HG02642 (cell line): ENCODE data around the gene CADM1.

Source experiments
- ATAC-seq: cut with Tn5 transposase; IDR thresholded peaks from one replicate; pipeline ENCODE4 v1.9.1; 2021; ENCODE audit warnings: mild to moderate bottlenecking; ENCODE audit not compliant: unreplicated experiment, poor library complexity

CADM1 gene

GRCh38 chr11:115365907-115366306, 138.3 kb downstream of the CADM1 start:
- ATAC-seq: no peak

GRCh38 chr11:115364896-115365295, 139.3 kb downstream of the CADM1 start:
- no peak for ATAC-seq

- ATAC-seq: no peak
Measured at GRCh38 chr11:115363921-115364320, 140.3 kb downstream of the CADM1 start.

- no peak for ATAC-seq
Measured at GRCh38 chr11:115363426-115363825, 140.8 kb downstream of the CADM1 start.

GRCh38 chr11:115362997-115363396, 141.2 kb downstream of the CADM1 start:
- no peak for ATAC-seq

- no peak for ATAC-seq
Measured at GRCh38 chr11:115361025-115361424, 143.2 kb downstream of the CADM1 start.

- no peak for ATAC-seq
Measured at GRCh38 chr11:115360186-115360824, 143.9 kb downstream of the CADM1 start.

GRCh38 chr11:115357066-115357465, 147.1 kb downstream of the CADM1 start:
- no peak for ATAC-seq

- no peak for ATAC-seq
Measured at GRCh38 chr11:115352805-115353485, 151.3 kb downstream of the CADM1 start.

GRCh38 chr11:115349335-115350017, 154.7 kb downstream of the CADM1 start:
- ATAC-seq: no peak

- no peak for ATAC-seq
Measured at GRCh38 chr11:115348416-115348815, 155.8 kb downstream of the CADM1 start.

- ATAC-seq: no peak
Measured at GRCh38 chr11:115347106-115347505, 157.1 kb downstream of the CADM1 start.

GRCh38 chr11:115345840-115346239, 158.4 kb downstream of the CADM1 start:
- ATAC-seq: no peak

GRCh38 chr11:115345361-115345760, 158.9 kb downstream of the CADM1 start:
- ATAC-seq: no peak

GRCh38 chr11:115344846-115345245, 159.4 kb downstream of the CADM1 start:
- no peak for ATAC-seq

GRCh38 chr11:115342142-115342541, 162.1 kb downstream of the CADM1 start:
- ATAC-seq: no peak

GRCh38 chr11:115340874-115341273, 163.3 kb downstream of the CADM1 start:
- no peak for ATAC-seq

GRCh38 chr11:115338476-115338875, 165.7 kb downstream of the CADM1 start:
- no peak for ATAC-seq

GRCh38 chr11:115334932-115335788, 169.1 kb downstream of the CADM1 start:
- no peak for ATAC-seq

GRCh38 chr11:115333949-115334348, 170.3 kb downstream of the CADM1 start:
- no peak for ATAC-seq

GRCh38 chr11:115333121-115333520, 171.1 kb downstream of the CADM1 start:
- no peak for ATAC-seq
